OCI-LY7 (cell line): ENCODE data around the gene SMOC1.

Source experiments
- EZH2phosphoT487 ChIP-seq: fragments of 200-600 bp; sonication (generic); IDR thresholded peaks from 2 replicates; pipeline ENCODE4 v1.6.1; 2018; ENCODE audit warnings: low read depth, borderline replicate concordance, mild to moderate bottlenecking, mixed run types, antibody characterized with exemption, low read length, moderate library complexity, mixed read lengths
- TF ChIP-seq, protein P1 (sequence below): fragments of 200-600 bp; sonication (generic); conservative IDR thresholded peaks from 2 replicates; pipeline ENCODE4 v1.5.1; 2014; ENCODE audit warnings: mild to moderate bottlenecking, antibody characterized with exemption, low read length, moderate library complexity, mixed read lengths

DNA sequence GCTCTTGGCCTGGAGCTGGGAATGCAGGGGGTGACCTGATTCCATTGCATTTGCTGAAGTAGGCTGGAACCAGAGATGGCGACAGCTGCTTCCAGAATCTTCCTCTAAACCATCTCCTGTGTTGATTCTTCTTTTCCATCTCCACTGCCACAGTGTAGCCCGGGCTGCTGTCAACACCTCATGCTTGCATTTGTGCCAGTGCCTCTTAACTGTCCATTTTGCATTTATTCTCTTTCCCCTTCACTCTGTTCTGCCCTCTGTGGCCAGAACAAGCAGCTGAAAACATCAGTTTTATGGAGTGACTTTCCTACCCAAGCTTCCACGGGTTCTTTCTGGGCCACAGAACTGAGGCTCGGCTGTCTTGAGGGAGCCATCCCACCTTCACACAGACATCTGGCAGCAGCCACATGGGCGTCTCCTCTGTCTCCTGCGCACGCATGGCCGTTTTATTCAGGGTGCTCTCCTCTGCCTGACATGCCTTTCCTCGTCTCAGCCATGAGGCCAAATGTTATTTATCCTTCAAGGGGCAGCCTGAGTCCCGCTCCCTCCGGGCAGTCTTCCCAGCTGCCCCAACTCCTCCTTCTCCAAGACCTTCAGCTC is 51.7 kb downstream of the SMOC1 start:
- TF ChIP-seq, protein P1, sequence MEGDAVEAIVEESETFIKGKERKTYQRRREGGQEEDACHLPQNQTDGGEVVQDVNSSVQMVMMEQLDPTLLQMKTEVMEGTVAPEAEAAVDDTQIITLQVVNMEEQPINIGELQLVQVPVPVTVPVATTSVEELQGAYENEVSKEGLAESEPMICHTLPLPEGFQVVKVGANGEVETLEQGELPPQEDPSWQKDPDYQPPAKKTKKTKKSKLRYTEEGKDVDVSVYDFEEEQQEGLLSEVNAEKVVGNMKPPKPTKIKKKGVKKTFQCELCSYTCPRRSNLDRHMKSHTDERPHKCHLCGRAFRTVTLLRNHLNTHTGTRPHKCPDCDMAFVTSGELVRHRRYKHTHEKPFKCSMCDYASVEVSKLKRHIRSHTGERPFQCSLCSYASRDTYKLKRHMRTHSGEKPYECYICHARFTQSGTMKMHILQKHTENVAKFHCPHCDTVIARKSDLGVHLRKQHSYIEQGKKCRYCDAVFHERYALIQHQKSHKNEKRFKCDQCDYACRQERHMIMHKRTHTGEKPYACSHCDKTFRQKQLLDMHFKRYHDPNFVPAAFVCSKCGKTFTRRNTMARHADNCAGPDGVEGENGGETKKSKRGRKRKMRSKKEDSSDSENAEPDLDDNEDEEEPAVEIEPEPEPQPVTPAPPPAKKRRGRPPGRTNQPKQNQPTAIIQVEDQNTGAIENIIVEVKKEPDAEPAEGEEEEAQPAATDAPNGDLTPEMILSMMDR: no peak
- TF ChIP-seq EZH2phosphoT487: no peak
